Fibroblast of lung (primary cell): ENCODE results near the gene JMJD1C. TPM values are rescaled to one million over a fixed set of nuclear protein-coding genes. Genes with fewer than 3 reads are reported as not detected.
A peak's percentile ranks its signal among the peaks of the same experiment; 100 is the strongest.

Source experiments
- DNase-seq, 2 donors: peaks; one replicate each; pipeline versions ENCODE4 v3.0.0 to v3.0.0-alpha.2; 2010; ENCODE audit warnings: low read depth in 2 of 2
- H2AFZ ChIP-seq: 2 replicates; pipeline ENCODE4 v1.5.1; 2012; ENCODE audit warnings: low read length, control low read depth, inconsistent platforms
- H3K27ac ChIP-seq: 2 replicates; pipeline ENCODE4 v1.5.1; 2011; ENCODE audit warnings: low read length, control low read depth; ENCODE audit not compliant: insufficient read depth
- H3K27me3 ChIP-seq: 2 replicates; pipeline ENCODE4 v1.5.1; 2011; ENCODE audit warnings: mild to moderate bottlenecking, low read length; ENCODE audit not compliant: control insufficient read depth, insufficient read depth
- H3K36me3 ChIP-seq: 2 replicates; pipeline ENCODE4 v1.5.1; 2011; ENCODE audit warnings: low read length; ENCODE audit not compliant: control insufficient read depth, insufficient read depth
- H3K4me1 ChIP-seq: 2 replicates; pipeline ENCODE4 v1.5.1; 2011; ENCODE audit warnings: low read length; ENCODE audit not compliant: control insufficient read depth, insufficient read depth; ENCODE audit errors: extremely low read depth
- H3K4me2 ChIP-seq: 2 replicates; pipeline ENCODE4 v1.5.1; 2011; ENCODE audit warnings: low read length, control low read depth; ENCODE audit not compliant: insufficient read depth; ENCODE audit errors: extremely low read depth
- H3K4me3 ChIP-seq, 4 experiments: fragments of 200-600 bp in 1 of 4; sonication (generic) in 1 of 4; replicated peaks in 1 of 4; 2 replicates each; pipeline ENCODE4 v1.5.1; 2011 to 2016; ENCODE audit warnings: low read length in 4 of 4, low read depth in 3 of 4, mild to moderate bottlenecking in 3 of 4, control low read depth in 2 of 4, inconsistent platforms in 1 of 4, mixed read lengths in 1 of 4; ENCODE audit not compliant: insufficient read depth in 1 of 4; ENCODE audit errors: control extremely low read depth in 1 of 4
- H3K79me2 ChIP-seq: 2 replicates; pipeline ENCODE4 v1.5.1; 2012; ENCODE audit warnings: mild to moderate bottlenecking, low read length, inconsistent platforms; ENCODE audit not compliant: control insufficient read depth, insufficient read depth
- H3K9ac ChIP-seq: 2 replicates; pipeline ENCODE4 v1.5.1; 2011; ENCODE audit warnings: mild to moderate bottlenecking, low read length, control low read depth; ENCODE audit not compliant: insufficient read depth
- H3K9me3 ChIP-seq: 2 replicates; pipeline ENCODE4 v1.5.1; 2012; ENCODE audit warnings: low read depth, low read length; ENCODE audit not compliant: control insufficient read depth, insufficient read depth
- H4K20me1 ChIP-seq: 2 replicates; pipeline ENCODE4 v1.5.1; 2011; ENCODE audit warnings: low read length; ENCODE audit not compliant: control insufficient read depth, insufficient read depth; ENCODE audit errors: extremely low read depth
- EZH2 ChIP-seq: IDR thresholded peaks from 2 replicates; pipeline ENCODE4 v1.5.1; 2012; ENCODE audit warnings: low read length, control low read depth, mild to moderate bottlenecking; ENCODE audit errors: missing control alignments
- polyA plus RNA-seq, 2 donors: library from polyadenylated mRNA; depleted of rRNA in 1 of 2; stranded (reverse) in 1 of 2; unstranded in 1 of 2; fragments of >200 nt; gene quantifications; 2 replicates each; pipeline ENCODE4 v1.2.1, GENCODE V29; 2011 to 2012; ENCODE audit warnings: missing spikeins in 1 of 2
- total RNA-seq: library from RNA; depleted of rRNA; stranded (reverse); fragments of >200 nt; gene quantifications from 2 replicates; pipeline ENCODE4 v1.2.1, GENCODE V29; 2014
- TF ChIP-seq, protein P1 (sequence below), 2 donors: IDR thresholded peaks in 1 of 2; conservative IDR thresholded peaks in 1 of 2; 1 replicate in 1 of 2; 2 replicates in 1 of 2; pipeline ENCODE4 v1.5.1; 2011 to 2012; ENCODE audit warnings: low read length in 2 of 2, control low read depth in 1 of 2, inconsistent platforms in 1 of 2, low read depth in 1 of 2, mild to moderate bottlenecking in 1 of 2

The JMJD1C gene
- total and polyA plus RNA-seq, 2 donors (not counting 1 experiment from before 2014, with no cell fraction given) = 39.9 to 67.0 TPM

- no peak overlapping the region for H3K4me2 ChIP-seq
- H2AFZ ChIP-seq = no peak overlapping the region
- H4K20me1 ChIP-seq = no peaks in the 10 kb centered on the region
- TF ChIP-seq, protein P1, sequence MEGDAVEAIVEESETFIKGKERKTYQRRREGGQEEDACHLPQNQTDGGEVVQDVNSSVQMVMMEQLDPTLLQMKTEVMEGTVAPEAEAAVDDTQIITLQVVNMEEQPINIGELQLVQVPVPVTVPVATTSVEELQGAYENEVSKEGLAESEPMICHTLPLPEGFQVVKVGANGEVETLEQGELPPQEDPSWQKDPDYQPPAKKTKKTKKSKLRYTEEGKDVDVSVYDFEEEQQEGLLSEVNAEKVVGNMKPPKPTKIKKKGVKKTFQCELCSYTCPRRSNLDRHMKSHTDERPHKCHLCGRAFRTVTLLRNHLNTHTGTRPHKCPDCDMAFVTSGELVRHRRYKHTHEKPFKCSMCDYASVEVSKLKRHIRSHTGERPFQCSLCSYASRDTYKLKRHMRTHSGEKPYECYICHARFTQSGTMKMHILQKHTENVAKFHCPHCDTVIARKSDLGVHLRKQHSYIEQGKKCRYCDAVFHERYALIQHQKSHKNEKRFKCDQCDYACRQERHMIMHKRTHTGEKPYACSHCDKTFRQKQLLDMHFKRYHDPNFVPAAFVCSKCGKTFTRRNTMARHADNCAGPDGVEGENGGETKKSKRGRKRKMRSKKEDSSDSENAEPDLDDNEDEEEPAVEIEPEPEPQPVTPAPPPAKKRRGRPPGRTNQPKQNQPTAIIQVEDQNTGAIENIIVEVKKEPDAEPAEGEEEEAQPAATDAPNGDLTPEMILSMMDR (conservative IDR thresholded peaks at IDR 0.05 in 1 of 2, IDR thresholded peaks at IDR 0.05 in 1 of 2; ENCODE audit: low read depth in 1 of 2, low read length in 2 of 2) = no peak
- no peak for TF ChIP-seq EZH2
- H3K27ac ChIP-seq = no peak overlapping the region
- peaks cover 83% of the 10 kb centered on the region for H3K79me2 ChIP-seq
- no peaks in the 10 kb centered on the region for H3K4me1 ChIP-seq
- peak in 1 of 2 donors; percentile 50 for DNase-seq
- H3K27me3 ChIP-seq = no peaks in the 10 kb centered on the region
- no peaks in the 10 kb centered on the region for H3K9me3 ChIP-seq
- H3K36me3 ChIP-seq = no peaks in the 10 kb centered on the region
- H3K9ac ChIP-seq = no peak overlapping the region
- H3K4me3 ChIP-seq = no peak overlapping the region
Measured at GRCh38 chr10:63247771-63248170, 218.0 kb downstream of the JMJD1C start.

- H2AFZ ChIP-seq = no peak overlapping the region
- peaks cover 82% of the 10 kb centered on the region for H3K79me2 ChIP-seq
- no peaks in the 10 kb centered on the region for H3K36me3 ChIP-seq
- TF ChIP-seq, protein P1 (conservative IDR thresholded peaks at IDR 0.05 in 1 of 2, IDR thresholded peaks at IDR 0.05 in 1 of 2; ENCODE audit: low read depth in 1 of 2, low read length in 2 of 2) = no peak
- no peak for TF ChIP-seq EZH2
- peaks cover 2% of the 10 kb centered on the region for H4K20me1 ChIP-seq
- H3K27ac ChIP-seq = no peak overlapping the region
- no peaks in the 10 kb centered on the region for H3K27me3 ChIP-seq
- H3K4me1 ChIP-seq = no peaks in the 10 kb centered on the region
- H3K9me3 ChIP-seq = no peaks in the 10 kb centered on the region
- H3K9ac ChIP-seq = no peak overlapping the region
- H3K4me3 ChIP-seq = no peak overlapping the region
- peak in 1 of 2 donors; percentile 33 for DNase-seq
- H3K4me2 ChIP-seq = no peak overlapping the region
Measured at GRCh38 chr10:63246356-63246755, 219.4 kb downstream of the JMJD1C start.

- no peaks in the 10 kb centered on the region for H3K4me1 ChIP-seq
- peaks cover 2% of the 10 kb centered on the region for H4K20me1 ChIP-seq
- H2AFZ ChIP-seq = no peak overlapping the region
- no peak overlapping the region for H3K9ac ChIP-seq
- no peaks in the 10 kb centered on the region for H3K9me3 ChIP-seq
- no peak overlapping the region for H3K4me2 ChIP-seq
- H3K27me3 ChIP-seq = no peaks in the 10 kb centered on the region
- H3K36me3 ChIP-seq = no peaks in the 10 kb centered on the region
- peaks cover 74% of the 10 kb centered on the region for H3K79me2 ChIP-seq
- no peak for DNase-seq
- H3K27ac ChIP-seq = no peak overlapping the region
- no peak overlapping the region for H3K4me3 ChIP-seq
- TF ChIP-seq, protein P1 (conservative IDR thresholded peaks at IDR 0.05 in 1 of 2, IDR thresholded peaks at IDR 0.05 in 1 of 2; ENCODE audit: low read depth in 1 of 2, low read length in 2 of 2) = no peak
- no peak for TF ChIP-seq EZH2
Measured at GRCh38 chr10:63241841-63242281, 223.9 kb downstream of the JMJD1C start.
